DMS53 (cell line): ENCODE results near the gene SPDYE3.
"Not testable (repeated sequence)": the region's sequence is repeated elsewhere in the genome, so short reads cannot be mapped to it uniquely, and the experiment has no call there.

Source experiments
- DNase-seq: peaks from one replicate; lab custom pipeline; 2025; lab: John Stamatoyannopoulos, UW

SPDYE3 gene

DNA sequence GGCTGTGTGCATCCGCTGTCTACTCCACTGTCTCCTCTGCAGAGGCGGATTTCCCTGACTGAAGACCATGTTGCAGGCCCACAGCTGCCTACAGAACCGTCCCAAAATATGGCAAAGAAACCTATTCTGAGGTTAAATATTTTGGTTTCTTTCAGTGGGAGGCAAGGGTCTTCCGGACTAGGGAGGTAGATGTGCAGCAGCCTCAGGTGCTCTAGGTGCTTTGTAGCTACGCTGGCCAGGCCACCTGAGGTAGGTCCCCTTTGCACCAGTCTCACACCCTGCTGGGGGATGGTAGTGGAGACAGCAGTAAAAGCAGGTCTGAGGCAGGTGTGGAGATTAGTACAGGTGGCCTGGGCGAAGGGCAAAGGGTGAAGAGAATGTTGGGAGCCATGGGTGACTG lies 42.3 kb downstream of the SPDYE3 start:
- DNase-seq: no peak

DNA sequence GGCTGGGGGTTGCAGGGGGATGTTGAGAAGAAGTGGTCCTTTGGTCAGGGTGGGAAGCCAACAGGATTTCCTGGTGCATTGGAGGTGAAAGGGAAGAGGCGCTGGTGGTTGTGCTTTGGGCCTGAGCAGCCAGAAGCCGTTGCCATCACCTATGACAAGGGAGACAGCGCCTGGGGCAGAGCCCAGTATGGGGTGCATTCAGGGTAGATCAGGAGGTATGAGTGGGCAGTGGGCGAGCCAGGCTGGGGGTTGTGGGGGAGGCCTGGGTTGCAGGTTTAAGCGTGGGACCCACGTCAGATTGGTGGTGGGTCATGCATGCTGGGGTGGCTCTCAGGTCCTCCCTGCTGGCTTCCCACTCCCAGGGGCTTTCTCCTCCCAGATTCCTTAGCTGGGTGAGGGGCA lies 44.2 kb downstream of the SPDYE3 start:
- no peak for DNase-seq

DNA sequence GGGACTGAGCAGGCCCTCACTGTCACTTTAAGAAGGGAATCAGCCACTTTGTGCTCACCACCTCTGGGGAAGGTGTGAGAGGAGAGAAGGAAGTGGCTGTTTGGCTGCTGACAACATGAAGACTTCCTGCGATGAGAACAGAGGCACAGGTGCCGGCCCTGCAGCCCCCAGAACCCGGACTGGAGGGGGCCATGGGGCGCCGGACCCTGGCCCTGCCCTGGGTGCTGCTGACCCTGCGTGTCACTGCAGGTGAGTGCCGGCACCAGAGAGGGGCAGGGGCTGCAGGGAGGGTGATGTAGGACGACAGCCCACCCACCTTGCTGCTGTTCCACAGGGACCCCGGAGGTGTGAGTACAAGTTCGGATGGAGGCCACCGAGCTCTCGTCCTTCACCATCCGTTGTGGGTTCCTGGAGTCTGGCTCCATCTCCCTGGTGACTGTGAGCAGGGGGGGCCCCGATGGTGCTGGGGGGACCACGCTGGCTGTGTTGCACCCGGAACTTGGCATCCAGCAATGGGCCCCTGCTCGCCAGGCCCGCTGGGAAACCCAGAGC lies 44.8 kb downstream of the SPDYE3 start:
- DNase-seq: not testable (repeated sequence)

DNA sequence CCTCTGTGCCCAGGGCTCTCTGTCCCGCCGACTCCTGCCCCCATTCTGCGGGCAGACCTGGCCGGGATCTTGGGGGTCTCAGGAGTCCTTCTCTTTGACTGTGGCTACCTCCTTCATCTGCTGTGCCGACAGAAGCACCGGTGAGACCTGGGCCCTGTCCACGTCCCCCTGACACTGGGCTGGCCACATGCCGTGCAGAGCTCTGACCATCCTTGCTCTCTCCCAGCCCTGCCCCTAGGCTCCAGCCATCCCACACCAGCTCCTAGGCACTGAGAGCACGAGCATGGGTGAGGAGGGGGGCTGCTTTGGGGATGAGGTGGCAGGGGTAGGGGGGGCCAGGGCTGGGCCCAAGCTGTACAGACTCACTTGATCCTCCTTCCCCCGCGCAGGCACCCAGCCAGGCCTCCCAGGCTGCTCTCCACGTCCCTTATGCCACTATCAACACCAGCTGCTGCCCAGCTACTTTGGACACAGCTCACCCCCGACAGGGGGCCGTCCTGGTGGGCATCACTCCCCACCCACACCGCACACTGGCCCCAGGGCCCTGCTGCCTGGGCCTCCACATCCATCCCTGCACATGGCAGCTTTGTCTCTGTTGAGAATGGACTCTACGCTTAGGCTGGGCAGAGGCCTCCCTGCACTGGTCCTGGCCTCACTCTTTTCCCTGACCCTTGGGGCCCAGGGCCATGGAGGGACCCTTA lies 45.6 kb downstream of the SPDYE3 start:
- DNase-seq: no peak

DNA sequence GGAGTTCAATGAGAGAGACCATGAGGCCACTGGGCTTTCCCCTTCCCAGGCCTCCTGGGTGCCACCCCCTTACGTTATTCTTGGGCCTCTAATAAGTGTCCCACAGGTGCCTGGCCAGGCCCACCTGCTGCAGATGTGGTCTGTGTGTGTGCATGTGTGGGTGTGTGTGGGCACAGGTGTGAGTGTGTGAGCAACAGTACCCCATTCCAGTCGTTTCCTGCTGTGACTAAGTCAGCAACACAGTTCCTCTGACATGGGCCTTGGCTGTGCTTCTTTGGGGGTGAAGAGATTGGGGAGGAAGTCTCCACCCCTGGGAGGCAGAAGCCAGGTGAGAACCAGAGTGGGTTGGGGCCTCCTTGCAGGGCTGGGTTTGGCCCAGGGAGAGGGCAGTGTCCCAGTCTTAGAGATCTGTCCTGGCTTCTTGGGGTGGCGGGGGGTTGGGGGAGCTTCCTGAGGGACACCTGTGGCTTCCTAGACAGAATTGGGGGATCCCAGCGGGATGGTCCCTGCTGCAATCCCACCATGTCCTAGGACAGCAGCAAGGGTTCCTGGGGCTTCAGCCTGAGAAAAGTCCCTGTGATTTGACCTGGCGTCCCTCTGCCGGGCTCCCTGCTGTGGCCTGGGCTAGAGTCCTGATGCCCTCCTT lies 46.3 kb downstream of the SPDYE3 start:
- DNase-seq: no peak

DNA sequence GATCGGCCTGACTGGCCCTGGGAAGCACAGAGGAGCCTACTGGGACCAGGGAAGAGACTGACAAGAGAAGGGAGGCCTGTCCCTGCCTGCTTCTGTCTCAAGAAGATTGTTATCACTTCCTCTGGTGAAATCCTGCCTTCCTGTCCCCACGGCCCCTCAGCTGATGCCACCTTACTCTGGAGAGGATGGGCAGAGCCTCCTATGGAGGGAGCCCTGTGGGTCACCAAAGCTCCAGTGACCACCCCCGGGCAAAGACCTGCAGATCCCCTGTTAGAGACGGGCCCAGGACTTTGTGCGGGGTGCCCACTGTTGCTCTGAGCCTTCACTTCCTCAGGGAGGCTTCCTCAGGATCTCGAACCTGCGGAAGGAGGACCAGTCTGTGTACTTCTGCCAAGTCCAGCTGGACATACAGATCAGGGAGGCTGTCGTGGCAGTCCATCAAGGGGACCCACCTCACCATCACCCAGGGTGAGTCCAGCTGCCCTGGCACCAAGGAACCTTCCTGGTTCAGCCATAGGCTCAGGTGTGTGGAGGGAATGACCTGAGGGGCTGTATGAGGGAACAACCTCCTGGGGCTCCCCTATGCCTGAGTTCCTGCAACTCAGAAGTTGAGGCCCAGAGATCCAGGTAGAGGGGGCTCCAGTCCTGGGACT lies 49.0 kb downstream of the SPDYE3 start:
- no peak for DNase-seq

DNA sequence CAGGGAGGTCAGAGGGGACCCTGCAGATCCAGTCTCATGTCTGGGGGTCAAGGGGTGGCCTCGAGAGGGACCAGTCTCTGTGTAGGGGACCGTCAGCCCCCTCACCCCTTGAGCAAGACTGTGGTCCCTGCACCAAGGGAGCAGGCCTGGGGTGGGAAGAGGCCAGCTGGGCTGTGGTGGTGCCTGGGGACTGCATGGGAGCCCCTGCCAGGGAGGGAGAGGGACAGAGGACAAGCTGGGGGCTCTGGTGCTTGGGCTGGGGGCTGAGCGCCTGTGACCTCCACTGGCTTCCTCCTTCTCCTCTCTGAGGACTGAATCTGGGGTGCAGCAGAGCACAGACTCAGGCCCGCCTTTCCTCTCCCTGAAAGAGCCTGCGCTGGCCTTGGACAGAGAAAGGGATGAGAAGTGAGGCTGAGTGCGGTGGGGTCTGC lies 49.6 kb downstream of the SPDYE3 start:
- DNase-seq: no peak

DNA sequence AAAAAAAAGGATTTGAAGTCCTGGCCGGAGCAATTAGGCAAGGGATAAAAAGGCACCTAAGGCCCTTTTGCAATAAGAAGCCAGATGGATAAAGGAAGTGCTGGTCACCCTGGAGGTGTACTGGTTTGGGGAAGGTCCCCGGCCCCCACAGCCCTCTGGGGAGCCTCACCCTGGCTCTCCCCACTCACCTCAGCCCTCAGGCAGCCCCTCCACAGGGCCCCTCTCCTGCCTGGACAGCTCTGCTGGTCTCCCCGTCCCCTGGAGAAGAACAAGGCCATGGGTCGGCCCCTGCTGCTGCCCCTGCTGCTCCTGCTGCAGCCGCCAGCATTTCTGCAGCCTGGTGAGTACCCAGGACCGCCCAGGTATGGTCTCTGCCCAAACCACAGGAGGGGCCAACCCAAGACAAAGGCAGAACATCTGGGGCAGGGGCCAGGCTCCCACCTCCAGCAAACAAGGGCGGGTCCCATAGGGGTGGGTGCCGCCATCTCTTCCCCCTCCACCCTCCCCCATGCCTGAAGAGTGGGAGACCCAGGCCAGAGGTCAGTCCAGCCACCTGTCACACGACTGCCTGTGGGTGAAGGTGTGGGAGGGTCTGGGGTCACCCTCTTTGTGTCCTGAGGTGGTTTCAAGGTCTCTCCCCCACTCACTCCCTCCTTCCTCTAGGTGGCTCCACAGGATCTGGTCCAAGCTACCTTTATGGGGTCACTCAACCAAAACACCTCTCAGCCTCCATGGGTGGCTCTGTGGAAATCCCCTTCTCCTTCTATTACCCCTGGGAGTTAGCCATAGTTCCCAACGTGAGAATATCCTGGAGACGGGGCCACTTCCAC lies 50.7 kb downstream of the SPDYE3 start, which contains the start of gene PILRB:
Gene PILRB, plus strand, starts transcription at position 91 of the 830 bp plus-strand sequence. Its CDS starts 186 bp downstream, at position 277.
- DNase-seq: no peak

DNA sequence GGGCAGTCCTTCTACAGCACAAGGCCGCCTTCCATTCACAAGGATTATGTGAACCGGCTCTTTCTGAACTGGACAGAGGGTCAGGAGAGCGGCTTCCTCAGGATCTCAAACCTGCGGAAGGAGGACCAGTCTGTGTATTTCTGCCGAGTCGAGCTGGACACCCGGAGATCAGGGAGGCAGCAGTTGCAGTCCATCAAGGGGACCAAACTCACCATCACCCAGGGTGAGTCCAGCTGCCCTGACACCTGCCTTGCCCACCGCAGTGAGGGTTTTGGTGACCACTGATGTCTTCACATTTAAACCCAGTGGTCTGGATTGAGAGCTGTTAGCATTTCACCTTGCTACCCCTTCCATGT lies 51.3 kb downstream of the SPDYE3 start:
- no peak for DNase-seq

DNA sequence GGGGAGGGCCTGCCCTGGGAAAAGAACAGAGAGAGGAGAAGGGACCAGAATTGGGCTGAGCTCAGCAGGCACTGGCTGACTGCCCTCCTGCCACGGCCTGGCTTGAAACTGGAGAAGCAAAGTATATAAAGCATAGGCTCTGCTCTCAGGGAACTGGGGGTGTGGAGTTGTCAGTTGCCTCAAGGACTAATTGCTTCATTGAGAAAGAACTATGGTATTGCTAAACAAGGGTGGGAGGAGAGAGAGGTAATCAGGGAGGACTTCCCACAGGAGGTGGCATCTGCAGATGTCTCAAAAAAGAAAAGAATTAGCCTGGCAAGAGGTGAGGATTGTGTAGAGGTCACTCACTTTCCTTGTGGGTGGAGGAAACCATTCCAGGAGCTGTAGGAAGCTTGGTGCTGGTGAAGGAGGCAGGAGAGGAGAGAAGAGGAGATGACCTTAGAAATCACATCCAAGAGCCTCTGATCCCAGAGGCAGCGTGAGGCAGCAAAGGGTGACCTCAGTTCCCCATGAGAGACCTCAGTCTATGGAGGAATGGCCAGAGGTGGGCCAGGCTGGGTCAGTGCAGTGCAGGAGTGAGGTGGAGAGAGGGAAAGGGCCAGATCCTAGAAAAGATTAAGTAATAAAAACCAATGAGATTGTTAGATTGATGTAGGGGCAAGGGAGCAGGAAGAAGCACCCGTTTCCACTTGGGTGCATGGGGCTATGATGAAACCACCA lies 52.8 kb downstream of the SPDYE3 start:
- no peak for DNase-seq

DNA sequence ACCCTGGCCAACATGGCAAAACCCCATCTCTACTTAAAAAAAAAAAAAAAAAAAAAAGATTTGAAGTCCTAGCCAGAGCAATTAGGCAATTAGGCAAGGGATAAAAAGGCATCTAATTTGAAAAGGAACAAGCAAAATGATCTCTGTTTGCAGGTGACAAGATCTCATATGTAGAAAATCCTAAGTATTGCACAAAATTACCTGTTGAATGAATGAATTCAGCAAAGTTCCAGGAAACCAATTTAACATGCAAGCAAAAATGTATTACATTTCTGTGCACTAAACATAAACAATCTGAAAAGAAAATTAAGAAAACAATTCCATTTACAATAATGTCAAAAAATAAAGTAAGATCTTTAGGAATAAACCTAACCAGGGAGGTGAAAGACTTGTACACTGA lies 55.6 kb downstream of the SPDYE3 start:
- no peak for DNase-seq

DNA sequence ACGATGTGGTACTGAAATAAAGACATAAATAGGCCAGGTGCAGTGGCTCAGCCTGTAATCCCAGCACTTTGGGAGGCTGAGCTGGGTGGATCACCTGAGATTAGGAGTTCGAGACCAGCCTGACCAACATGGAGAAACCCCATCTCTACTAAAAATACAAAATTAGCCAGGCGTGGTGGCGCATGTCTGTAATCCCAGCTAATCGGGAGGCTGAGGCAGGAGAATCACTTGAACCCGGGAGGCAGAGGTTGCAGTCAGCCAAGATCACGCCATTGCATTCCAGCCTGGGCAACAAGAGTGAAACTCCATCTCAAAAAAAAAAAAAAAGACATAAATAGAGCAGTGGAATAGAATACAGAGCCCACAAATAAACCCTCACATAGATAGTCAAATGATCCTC lies 56.3 kb downstream of the SPDYE3 start:
- DNase-seq: not testable (repeated sequence)

DNA sequence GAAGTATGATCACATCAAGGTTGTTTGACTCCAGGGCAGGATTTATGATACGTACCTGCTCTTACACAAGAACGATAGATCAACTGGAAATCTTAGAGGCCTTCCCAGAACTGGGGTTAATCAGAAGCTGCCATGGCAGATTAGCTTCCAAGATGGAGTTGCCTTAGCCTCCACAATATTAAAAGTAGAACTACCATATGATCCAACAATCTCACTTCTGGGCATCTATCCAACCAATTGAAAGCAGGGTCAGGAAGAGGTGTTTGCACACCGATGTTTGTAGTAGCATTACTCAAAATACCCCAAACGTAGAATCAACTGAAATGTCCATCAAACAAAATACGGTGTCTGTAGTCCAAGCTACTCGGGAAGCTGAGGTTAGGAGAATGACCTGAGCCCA lies 57.0 kb downstream of the SPDYE3 start:
- DNase-seq: peak; percentile 33

DNA sequence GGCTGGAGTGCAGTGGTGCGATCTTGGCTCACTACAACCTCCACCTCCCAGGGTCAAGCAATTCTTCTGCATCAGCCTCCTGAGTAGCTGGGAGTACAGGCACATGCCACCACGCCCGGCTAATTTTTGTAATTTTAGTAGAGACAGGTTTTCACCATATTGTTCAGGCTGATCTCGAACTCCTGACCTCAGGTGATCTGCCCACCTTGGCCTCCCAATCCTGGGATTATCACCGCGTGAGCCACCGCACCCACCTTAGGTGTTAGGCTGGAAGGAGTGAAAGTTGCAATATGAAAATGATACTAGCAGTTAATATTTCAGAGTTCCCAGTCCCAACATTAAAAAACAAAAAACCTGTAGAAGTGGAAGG lies 58.5 kb downstream of the SPDYE3 start:
- not testable (repeated sequence) for DNase-seq

DNA sequence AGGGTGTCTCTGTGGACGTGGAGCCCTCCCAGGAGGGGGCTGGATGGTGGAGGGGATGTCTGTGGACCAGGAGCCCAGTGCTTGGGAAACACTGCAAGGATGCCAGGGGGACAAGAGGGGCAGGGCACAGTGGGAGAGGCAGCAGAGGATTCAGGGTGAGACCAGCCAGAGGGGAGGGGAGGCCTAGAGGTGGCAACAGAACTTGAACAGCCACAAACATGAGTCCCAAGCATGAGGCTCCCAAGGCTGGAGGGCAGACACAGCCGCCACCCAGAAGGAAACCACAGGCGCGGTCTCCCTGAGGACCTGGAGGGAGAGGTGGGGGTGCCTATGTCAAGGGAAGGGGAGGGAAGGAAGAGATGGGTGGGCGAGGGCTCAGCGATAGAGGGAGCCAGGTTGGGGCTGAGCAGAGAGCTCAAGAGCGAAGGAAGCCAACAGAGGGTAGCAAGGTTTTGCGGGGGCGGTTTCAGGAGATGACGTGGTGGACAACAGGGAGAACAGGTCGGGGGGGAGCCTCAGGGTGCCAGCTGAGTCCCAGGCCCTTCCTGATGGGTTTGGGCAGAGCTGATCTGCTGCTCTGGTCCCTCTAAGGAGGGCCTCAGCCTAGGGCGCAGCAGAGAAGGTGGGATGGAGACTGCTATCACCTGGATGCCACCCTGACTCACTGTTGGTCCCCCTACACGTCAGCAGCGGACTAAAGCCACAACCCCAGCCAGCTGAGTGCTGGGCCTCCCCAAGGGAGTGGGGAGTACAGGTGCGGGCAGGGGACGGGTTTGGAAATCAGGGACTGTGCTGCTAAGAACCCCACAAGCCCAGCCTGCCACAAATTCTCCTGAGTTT lies 59.1 kb downstream of the SPDYE3 start:
- no peak for DNase-seq

DNA sequence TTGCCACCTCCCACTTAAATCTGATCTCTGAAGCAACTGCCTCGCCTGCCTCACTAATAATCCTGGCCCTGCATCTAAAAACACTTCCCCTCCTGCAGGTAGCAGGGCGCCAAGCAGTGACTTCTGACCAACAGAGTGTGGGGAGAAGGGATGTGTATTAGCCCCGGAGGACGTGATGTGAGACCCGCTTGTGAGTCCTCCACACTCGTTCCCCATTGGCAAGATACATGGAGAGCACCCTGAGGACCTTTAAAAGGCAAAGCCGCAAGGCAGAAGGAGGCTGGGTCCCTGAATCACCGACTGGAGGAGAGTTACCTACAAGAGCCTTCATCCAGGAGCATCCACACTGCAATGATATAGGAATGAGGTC lies 59.7 kb downstream of the SPDYE3 start:
- no peak for DNase-seq

DNA sequence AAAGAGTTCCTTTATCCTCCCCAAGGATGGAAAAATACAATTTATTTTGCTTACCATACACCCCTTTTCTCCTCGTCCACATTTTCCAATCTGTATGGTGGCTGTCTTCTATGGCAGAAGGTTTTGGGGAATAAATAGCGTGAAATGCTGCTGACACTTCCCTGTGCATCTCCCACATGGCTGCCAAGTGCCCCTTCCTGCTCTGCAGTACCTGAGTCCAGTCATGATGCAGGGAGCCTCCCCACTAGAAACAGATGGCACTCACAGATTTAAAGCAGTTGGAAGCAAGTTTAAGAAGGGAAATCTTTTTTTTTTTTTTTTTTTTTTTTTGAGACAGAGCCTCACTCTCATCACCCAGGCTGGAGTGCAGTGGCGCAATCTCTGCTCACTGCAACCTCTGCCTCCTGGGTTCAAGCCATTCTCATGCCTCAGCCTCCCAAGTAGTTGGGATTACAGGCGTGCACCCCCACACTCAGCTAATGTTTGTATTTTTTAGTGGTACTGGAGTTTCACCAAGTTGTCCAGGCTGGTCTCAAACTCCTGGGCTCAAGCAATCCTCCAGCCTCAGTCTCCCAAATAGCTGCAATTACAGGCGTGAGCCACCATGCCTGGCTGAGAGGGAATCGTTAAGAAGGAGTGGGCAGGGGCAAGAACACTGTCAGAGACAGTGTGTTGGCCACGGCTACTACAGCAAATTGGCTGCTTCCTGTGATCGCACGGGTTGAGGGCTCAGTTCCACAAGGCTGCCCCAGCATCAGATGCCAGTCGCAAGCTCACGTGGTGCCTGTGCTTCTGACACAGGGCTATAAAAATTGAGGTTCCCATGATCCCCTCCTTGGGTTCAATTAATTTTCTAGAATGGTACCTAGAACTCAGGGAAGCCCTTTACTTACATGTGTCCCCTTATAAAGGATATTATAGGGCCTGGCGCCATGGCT lies 60.4 kb downstream of the SPDYE3 start:
- peak; percentile 30 for DNase-seq

DNA sequence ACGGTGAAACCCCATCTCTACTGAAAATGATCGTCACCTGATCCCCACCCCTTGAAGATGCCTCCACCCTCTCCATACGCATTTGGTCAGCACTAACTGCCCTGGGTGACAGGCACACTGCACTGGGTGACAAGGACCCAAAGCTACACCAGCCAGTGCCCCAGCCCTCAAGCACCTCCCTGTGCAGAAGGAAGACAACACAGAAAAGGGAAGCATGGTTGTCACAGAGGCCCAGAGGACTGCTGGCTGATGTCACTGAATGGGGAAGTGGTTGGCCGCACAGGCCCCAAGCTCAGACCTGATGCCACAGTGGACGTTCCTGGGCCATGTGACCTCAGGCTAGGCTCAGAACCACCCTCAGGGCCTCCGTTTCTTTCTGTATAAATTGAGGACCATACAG lies 61.6 kb downstream of the SPDYE3 start:
- DNase-seq: peak; percentile 62

DNA sequence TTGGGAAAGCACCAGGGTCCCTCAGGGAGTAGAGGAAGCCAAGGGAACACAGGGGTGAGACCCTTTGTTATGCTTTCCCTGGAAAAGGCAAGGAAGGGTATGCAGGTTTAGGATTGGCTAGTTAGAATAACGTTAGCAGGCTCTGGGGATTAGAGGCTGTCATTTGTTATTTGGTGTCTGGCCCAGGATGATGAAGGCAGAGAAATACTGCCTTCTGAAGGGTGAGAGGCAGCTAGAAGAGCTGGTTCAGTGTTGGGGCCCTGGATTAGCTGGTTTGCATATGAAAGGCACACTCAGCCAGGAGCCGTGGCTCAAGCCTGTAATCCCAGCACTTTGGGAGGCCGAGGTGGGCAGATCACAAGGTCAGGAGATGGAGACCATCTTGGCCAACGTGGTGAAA lies 62.8 kb downstream of the SPDYE3 start:
- no peak for DNase-seq

DNA sequence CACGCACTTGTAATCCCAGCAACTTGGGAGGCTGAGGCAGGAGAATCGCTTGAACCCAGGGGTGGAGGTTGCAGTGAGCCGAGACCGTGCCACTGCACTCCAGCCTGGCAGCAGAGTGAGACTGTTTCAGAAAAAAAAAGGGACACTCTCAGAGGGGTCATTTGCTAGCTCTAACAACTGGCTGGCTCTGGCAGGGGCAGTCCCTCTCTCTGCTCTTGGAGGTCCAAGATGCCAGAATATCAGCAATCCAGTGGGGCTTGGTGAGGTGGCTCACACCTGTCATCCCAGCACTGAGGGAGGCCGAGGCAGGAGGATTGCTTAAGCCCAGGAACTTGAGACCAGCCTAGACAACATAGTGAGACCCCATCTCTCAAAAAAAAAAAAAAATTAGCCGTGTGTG lies 63.2 kb downstream of the SPDYE3 start:
- DNase-seq: no peak
